ENCODE data around the gene CRACR2B.

Gene CRACR2B

GRCh38 chr11:839875-840617 lies 12.3 kb downstream of the CRACR2B start:
- DNase-seq: no peak

- DNase-seq: no peak
Measured at GRCh38 chr11:841981-842369, 14.3 kb downstream of the CRACR2B start.

- peak; percentile 81 for DNase-seq
Measured at GRCh38 chr11:842370-843002, 14.8 kb downstream of the CRACR2B start, which contains the start of the genes POLR2L and TSPAN4. POLR2L (minus strand) TSS chr11:842529; CDS start chr11:842508, 21 bp downstream. TSPAN4 (plus strand) TSS chr11:842852; CDS start chr11:850305, 7,453 bp downstream.

DNA sequence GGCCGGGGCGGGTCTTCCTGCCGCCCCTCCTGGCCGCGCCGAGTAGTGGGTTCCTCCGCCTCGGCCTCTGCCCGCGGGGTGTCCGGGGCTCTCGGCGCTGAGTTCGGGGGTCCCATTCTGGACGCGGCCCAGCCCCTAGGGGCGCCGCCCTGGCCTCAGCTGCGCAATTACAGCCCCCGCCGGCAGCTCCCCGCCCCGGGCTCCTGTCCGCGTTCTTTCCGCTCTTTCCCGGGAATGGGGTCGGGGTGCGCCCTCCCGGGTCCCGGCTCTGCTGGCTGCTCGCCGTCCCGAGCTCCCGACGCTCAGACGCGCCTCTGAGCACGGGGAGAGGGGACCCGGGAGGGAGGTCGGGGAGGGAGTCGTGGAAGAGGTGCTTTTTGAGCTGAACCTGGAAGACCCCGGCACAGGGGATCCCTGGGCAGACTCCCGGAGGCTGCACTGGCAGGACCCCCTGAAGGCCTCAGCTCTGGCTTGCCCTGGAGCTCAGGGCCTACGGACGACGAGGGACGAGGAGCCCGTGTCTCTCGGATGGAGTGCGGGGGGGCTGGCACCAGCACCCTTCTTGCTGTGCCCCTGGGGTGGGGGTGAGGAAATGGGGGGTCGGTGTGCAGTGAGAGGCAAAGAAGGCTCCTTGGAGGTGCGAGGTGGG lies 15.5 kb downstream of the CRACR2B start:
- DNase-seq: no peak

DNA sequence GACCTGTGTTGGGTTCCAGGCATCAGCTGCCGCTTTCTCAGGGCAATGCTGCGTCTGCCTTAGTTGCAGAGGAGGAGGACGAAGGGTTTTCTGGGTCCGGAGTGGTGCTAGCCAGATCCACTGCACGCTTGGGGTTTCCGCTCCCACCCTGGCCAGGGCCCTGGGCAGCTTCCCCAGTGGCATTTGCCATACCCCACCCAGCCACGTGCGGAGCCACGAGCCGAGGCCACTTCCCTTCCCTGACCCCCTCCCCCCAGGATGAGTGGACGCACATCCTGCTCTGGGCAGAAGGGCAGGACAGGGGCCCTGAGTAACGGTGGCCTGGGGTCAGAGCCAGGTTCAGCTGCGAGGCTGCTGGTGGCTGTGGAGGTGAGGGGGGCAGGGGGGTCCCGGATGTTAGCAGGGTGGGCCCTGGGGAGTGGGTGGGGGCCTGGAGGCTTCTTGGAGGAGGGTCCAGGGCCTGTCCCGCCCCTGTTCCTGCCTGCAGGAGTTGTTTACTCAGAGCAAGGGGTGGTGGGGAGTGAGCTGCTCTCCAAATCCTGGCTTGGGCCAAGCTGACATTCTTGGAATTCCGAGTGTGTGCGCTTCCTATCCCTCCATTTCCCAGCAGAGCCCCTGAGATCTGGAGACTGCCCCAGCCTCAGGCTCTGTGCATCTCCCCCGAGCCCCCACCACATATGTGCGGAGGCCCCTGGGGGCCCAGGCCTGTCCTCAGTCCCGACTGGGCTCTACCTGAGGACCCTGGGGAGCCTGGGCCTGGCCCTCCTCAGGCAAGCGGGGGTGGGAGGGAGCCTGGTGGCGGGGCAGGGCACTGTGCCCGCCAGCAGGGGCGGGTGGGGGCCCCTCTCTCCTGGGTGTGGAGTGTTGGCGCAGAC lies 16.3 kb downstream of the CRACR2B start:
- no peak for DNase-seq

GRCh38 chr11:844693-845644 lies 17.2 kb downstream of the CRACR2B start:
- no peak for DNase-seq

GRCh38 chr11:845872-846495 lies 18.3 kb downstream of the CRACR2B start:
- no peak for DNase-seq

- no peak for DNase-seq
Measured at GRCh38 chr11:846496-847098, 18.9 kb downstream of the CRACR2B start.

- DNase-seq: no peak
Measured at GRCh38 chr11:847876-848275, 20.2 kb downstream of the CRACR2B start.

DNA sequence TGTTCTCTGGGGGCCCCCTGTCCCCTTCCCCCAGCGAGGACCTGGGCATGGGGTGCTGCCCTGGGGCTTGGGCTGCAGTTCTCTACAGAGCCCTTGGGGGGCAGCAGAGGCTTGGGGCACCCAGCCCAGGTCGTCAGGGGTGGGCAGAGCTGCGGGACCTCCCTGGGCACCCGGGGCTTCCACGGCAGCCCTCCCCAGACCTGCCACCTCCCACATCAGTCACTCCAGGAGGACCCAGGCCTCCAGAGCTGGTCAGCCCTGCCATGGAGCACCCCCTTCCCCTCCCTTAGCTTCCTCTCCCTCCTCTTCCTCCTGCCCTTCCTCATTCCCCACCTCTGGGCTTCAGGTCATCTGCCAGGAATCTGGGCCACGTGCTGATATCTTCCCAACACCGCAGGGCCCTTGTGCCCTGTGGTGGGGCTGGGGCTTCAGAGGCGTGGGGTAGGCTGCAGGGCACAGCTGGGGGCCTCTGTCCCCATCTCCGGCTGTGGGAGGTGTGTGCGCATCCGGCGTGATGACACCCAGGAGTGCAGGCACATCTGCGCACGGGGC lies 20.7 kb downstream of the CRACR2B start:
- DNase-seq: no peak

GRCh38 chr11:849104-849824 lies 21.5 kb downstream of the CRACR2B start:
- no peak for DNase-seq

DNA sequence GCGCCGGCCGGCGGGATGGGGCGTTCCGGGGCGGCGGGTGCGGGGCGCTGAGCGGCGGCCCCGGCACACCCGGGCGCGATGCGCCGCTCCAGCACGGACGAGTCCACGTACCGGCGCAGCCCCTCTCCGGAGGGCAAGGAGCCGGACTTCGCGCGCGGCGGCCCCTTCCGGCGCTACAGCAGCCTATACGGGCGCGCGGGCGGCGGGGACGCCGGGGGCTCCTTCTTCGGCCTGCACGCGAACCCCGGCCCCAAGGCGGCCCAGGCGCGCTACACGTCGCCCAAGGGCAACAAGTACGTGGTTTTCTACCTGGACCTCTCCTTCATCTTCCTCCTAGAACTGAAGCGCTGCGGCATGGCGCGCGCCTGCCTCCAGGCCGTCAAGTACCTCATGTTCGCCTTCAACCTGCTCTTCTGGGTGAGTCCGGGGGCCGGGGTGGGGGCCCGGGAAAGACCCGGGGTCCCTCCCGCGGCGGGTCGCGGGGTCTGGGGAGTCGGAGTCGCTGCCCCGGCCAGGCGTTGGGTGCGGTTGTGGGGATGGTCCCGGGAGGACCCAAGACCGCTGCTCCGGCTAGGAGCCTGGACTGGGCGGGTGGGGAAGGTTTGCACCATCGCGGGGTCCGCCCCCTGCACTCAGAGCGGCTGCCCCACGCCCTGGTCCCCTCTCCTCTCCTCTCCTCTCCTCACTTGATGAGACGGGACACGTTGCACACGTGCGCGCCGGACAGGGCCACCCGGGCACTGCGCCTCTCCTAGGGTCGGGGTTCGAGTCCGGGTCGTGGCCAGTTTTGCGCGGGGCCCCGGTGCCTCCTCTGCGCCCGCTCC lies 22.4 kb downstream of the CRACR2B start:
- DNase-seq: no peak

DNA sequence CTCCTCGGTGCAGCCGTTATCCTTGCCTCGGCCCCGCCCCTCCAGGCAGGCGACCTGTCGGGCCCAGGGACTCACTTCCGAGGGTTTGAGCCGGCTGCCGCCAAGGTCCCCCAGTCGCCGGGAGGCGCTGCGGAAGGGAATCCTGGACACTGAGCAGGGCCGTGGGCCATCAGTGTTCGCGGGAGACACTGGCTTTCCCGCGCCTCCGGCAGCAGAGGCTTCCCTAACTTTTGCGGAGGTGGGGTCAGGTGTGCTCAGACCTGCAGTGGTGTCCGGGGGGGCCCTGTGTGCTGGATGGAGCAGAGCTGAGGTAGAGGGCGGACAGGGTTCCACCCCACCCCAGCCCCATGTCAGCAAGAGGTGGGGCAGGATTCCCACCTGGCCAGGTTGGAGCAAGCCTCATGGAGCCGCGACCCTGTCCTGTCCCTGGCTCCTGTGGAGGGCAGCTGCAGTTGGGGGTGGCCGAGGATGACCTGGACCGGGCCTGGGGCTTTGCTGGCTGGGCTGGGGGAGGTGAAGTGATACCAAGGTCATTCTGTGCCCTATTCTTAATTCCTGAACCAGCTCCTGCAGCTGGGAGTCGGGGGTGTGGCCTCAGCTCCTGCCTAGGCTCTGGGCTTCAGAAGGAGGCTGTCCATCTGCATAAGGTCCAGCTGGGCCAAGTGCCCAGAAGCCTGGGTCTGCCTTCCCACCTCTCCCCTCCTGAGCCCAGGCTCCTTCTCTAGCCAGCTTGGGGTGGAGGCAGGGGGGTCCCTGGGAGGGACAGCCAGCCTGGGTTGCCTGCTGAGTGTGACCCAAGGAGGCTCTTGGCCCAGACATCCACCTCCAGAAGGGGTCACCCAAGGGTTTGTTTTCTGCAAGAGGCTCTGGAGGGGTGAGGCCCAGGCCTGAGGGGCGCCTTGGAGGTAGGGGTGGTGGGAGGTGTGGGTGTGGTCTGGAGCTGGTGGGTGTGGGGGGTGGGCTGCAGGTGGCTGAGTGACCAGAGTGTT lies 23.4 kb downstream of the CRACR2B start:
- DNase-seq: no peak

GRCh38 chr11:852762-853161 lies 25.0 kb downstream of the CRACR2B start:
- no peak for DNase-seq

- no peak for DNase-seq
Measured at GRCh38 chr11:853682-854448, 26.1 kb downstream of the CRACR2B start.

DNA sequence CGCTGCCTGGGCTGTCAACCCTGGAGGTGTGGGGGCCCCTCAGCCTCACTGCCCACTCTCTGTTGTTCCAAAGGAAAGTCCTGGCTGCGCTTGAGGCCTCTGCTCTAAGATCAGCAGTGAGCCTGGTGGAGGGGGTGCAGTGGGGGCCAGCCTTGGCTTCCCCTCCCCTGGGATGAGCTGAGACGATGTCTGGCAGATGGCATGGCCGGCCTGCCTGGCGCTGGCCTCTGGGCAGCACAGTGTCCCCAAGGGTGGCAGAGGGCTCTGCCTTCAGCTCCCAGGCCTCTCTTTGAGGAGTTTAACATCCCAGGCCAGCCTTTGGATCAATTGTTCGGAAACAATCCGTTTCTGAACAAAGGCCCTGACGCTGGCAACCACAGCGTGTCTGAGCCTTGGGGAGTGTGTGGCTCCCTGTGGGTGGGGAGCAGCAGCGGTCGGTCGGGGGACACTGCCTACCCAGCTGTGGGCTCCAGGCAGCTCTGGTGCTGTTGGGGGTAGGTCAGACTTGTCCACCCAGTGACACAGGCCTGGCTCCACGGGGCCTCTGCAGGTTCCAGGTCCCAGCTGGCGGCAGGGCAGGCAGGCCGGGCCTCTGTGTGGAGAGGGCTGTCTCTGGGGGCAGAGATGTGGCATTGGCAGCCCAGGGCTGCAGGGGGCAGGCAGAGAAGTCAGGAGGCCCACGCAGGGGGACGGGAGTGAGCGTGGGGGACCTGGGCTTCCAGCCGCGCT lies 27.0 kb downstream of the CRACR2B start:
- no peak for DNase-seq
